DND-41 (cell line): ENCODE results near the gene POLL.

Experiments
- ATAC-seq: fragments of 200-7000 bp; cut with Tn5 transposase; 3 replicates; pipeline ENCODE4 v1.9.1; 2021; ENCODE audit warnings: low read depth; ENCODE audit not compliant: insufficient read depth
- DNase-seq: peaks from one replicate; pipeline ENCODE4 v3.0.0-alpha.2; 2020
- H2AFZ ChIP-seq: 2 replicates; pipeline ENCODE4 v1.6.0; 2012; ENCODE audit warnings: low read depth, low read length
- H3K27ac ChIP-seq: 2 replicates; pipeline ENCODE4 v1.5.1; 2012; ENCODE audit warnings: low read length, inconsistent platforms
- H3K27me3 ChIP-seq: fragments of 200-600 bp; sonication (generic); 2 replicates; pipeline ENCODE4 v1.6.0; 2012; ENCODE audit warnings: low read length, mild to moderate bottlenecking, inconsistent platforms; ENCODE audit not compliant: insufficient read depth, poor library complexity
- H3K36me3 ChIP-seq: 2 replicates; pipeline ENCODE4 v1.5.1; 2012; ENCODE audit warnings: low read length, inconsistent platforms; ENCODE audit not compliant: insufficient read depth
- H3K4me1 ChIP-seq: 2 replicates; pipeline ENCODE4 v1.5.1; 2012; ENCODE audit warnings: mild to moderate bottlenecking, low read length; ENCODE audit not compliant: insufficient read depth
- H3K4me2 ChIP-seq: 2 replicates; pipeline ENCODE4 v1.6.0; 2012; ENCODE audit warnings: mild to moderate bottlenecking, moderate library complexity, low read length, inconsistent platforms; ENCODE audit not compliant: insufficient read depth
- H3K4me3 ChIP-seq, 2 experiments: fragments of 200-600 bp in 1 of 2; shearing (Covaris generic) in 1 of 2; 2 replicates each; pipeline ENCODE4 v1.5.1; 2012 to 2016; ENCODE audit warnings: inconsistent platforms in 2 of 2, low read length in 2 of 2, mild to moderate bottlenecking in 2 of 2, low read depth in 1 of 2, moderate library complexity in 1 of 2
- H3K79me2 ChIP-seq: 2 replicates; pipeline ENCODE4 v1.6.0; 2012; ENCODE audit warnings: low read length, inconsistent platforms; ENCODE audit not compliant: insufficient read depth
- H3K9ac ChIP-seq: 2 replicates; pipeline ENCODE4 v1.6.0; 2012; ENCODE audit warnings: low read depth, mild to moderate bottlenecking, inconsistent platforms, low read length, moderate library complexity
- H3K9me3 ChIP-seq: 2 replicates; pipeline ENCODE4 v1.5.1; 2012; ENCODE audit warnings: low read length, moderate library complexity, mild to moderate bottlenecking, inconsistent platforms; ENCODE audit not compliant: insufficient read depth, severe bottlenecking
- H4K20me1 ChIP-seq: 2 replicates; pipeline ENCODE4 v1.6.0; 2012; ENCODE audit warnings: low read length; ENCODE audit not compliant: insufficient read depth
- CTCF ChIP-seq: IDR thresholded peaks from 2 replicates; pipeline ENCODE4 v1.5.1; 2012; ENCODE audit warnings: borderline replicate concordance, low read length, moderate library complexity, mild to moderate bottlenecking; ENCODE audit not compliant: poor library complexity, severe bottlenecking; ENCODE audit errors: extremely low read depth
- EZH2 ChIP-seq: IDR thresholded peaks from 3 replicates; pipeline ENCODE4 v1.6.1; 2012; ENCODE audit warnings: borderline replicate concordance, low read depth, mild to moderate bottlenecking, moderate library complexity, low read length, inconsistent platforms; ENCODE audit not compliant: severe bottlenecking

The POLL gene

DNA sequence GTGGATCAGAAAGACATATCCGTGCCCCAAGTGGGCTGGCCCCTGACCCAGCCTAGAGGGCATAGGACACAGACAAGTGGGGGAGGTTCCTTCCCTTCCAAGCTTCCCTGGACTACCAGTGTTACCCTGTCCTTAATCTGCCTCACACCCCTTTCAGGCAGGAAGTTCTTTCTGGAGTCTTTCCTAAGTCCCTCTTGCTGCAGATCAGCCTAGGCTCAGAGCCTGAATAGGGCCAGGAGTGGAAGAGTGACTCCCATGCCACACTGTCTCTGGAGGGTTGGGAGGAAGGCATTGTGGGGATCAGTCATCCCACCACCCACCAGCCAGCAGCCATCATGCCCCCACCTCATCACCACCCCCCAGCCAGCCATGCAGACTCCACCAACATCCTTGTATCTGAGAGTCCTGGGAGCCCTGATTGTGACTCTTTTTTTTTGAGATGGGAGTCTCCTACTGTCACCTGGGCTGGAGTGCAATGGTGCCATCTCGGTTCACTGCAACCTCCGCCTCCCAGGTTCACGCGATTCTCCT, 22.6 kb downstream of the POLL start:
- no peak overlapping the region for H3K4me2 ChIP-seq
- H3K36me3 ChIP-seq: no peaks in the 10 kb centered on the region
- H4K20me1 ChIP-seq: no peaks in the 10 kb centered on the region
- no peaks in the 10 kb centered on the region for H3K79me2 ChIP-seq
- H3K27ac ChIP-seq: no peak overlapping the region
- H2AFZ ChIP-seq: no peak overlapping the region
- ATAC-seq (no peak), DNase-seq (no peak)
- no peak overlapping the region for H3K9ac ChIP-seq
- TF ChIP-seq CTCF: no peak
- no peak for TF ChIP-seq EZH2
- no peaks in the 10 kb centered on the region for H3K27me3 ChIP-seq
- H3K4me1 ChIP-seq: peaks cover 11% of the 10 kb centered on the region
- H3K9me3 ChIP-seq: no peaks in the 10 kb centered on the region
- no peak overlapping the region for H3K4me3 ChIP-seq

GRCh38 chr10:101564490-101564991, 23.5 kb downstream of the POLL start:
- H4K20me1 ChIP-seq: no peaks in the 10 kb centered on the region
- DNase-seq (peak; percentile 1), ATAC-seq (no peak)

GRCh38 chr10:101563497-101564040, 24.5 kb downstream of the POLL start:
- Histone ChIP-seq H3K9ac (no peak overlapping the region), H3K27me3 (no peaks in the 10 kb centered on the region), H3K79me2 (no peaks in the 10 kb centered on the region), H2AFZ (no peak overlapping the region), H4K20me1 (no peaks in the 10 kb centered on the region), H3K27ac (no peak overlapping the region), H3K36me3 (no peaks in the 10 kb centered on the region), H3K4me3 (no peak overlapping the region), H3K4me1 (peaks cover 6% of the 10 kb centered on the region), H3K4me2 (no peak overlapping the region), H3K9me3 (no peaks in the 10 kb centered on the region)
- TF ChIP-seq CTCF (no peak), EZH2 (no peak)
- ATAC-seq: no peak
- DNase-seq: peak; percentile 2

More at GRCh38 chr10:101564490-101564991, 23.5 kb downstream of the POLL start:
- no peaks in the 10 kb centered on the region for H3K27me3 ChIP-seq
- H3K79me2 ChIP-seq: no peaks in the 10 kb centered on the region
- no peak overlapping the region for H2AFZ ChIP-seq
- H3K4me3 ChIP-seq: no peak overlapping the region
- H3K36me3 ChIP-seq: no peaks in the 10 kb centered on the region
- H3K9me3 ChIP-seq: no peaks in the 10 kb centered on the region
- peaks cover 2% of the 10 kb centered on the region; the same call in 1 of the 2 replicates for H3K4me1 ChIP-seq
- H3K9ac ChIP-seq: no peak overlapping the region
- no peak overlapping the region for H3K4me2 ChIP-seq
- H3K27ac ChIP-seq: no peak overlapping the region
- TF ChIP-seq EZH2 (no peak), CTCF (no peak)
